GM21786 (cell line): ENCODE data around the gene FNTB.
"Not testable (repeated sequence)": the region's sequence is repeated elsewhere in the genome, so short reads cannot be mapped to it uniquely, and the experiment has no call there.

Source experiments
- ATAC-seq: cut with Tn5 transposase; IDR thresholded peaks from one replicate; pipeline ENCODE4 v1.9.1; 2021; ENCODE audit not compliant: unreplicated experiment

FNTB gene

GRCh38 chr14:65011538-65011937 lies 24.8 kb downstream of the FNTB start:
- no peak for ATAC-seq

- no peak for ATAC-seq
These were observed 25.7 kb downstream of the FNTB start for GRCh38 chr14:65012353-65012752.

DNA sequence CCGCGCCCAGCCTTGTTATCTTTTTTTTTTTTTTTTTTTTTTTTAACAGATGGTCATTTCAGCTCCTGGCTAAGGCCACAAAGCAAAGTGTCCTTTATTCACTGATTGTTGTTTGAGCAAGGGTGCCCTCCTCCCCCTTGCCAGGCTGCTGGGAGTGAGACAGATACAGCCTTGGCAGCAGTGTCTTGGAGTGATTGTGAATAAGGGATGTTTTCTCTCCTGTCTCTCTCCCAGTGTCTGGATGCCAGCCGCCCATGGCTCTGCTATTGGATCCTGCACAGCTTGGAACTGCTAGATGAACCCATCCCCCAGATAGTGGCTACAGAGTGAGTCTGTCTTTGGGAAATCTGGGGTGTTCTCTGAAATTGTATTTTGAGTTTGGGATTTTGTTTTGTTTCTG lies 28.7 kb downstream of the FNTB start:
- no peak for ATAC-seq

- no peak for ATAC-seq
These were observed 29.8 kb downstream of the FNTB start for GRCh38 chr14:65016471-65016870.

DNA sequence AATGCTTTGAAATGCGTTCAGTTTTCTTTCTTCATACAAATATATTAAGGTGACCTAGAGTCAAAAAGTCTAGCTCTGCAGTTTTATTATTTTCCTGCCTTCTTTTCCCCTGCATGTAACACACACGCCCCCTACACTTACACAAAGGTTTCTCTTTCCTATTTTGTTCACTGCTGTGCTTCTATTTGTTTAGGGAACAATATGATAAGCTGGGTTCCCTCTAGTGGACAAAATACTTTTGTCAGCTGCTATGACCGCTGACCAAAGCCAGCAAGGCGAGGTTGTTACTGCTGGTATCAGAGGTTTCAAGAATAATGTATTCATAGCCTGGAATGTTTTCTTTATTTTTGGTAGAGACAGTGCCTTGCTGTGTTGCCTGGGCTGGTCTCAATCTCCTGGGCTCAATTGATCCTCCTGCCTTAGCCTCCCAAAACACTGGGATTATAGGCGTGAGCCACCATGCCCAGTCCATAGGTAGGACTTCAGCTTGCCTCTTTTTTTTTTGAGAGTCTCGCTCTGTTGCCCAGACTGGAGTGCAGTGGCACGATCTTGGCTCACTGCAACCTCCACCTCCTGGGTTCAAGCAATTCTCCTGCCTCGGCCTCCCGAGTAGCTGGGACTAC lies 33.4 kb downstream of the FNTB start:
- no peak for ATAC-seq

- ATAC-seq, result no peak
These were observed 38.3 kb downstream of the FNTB start for GRCh38 chr14:65024957-65025356.

GRCh38 chr14:65025818-65026217 lies 39.1 kb downstream of the FNTB start:
- ATAC-seq, result no peak

- ATAC-seq, result no peak
These were observed 39.8 kb downstream of the FNTB start for GRCh38 chr14:65026526-65026925.

DNA sequence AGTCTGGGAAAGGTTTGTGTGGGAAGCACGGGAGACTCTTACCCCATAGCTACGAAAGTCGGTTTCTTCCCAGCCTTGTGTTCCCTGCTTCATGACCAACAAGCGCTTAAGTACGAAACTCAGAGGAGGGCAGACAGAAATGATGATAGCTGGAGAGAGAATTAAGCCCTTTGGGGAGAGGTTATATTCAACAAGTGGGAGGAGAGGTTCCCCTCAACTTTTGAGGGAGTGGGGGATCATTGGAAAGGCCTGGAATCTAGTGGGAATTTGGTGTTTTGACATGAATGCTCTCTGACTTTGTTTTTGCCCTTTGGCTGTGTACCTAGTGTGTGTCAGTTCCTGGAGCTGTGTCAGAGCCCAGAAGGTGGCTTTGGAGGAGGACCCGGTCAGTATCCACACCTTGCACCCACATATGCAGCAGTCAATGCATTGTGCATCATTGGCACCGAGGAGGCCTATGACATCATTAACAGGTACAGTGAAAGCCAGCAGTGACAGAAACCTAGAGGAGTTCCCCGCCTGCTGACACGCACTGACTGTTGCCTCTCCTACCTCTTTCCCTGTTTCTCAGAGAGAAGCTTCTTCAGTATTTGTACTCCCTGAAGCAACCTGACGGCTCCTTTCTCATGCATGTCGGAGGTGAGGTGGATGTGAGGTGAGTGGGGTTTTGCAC lies 40.6 kb downstream of the FNTB start:
- no peak for ATAC-seq

DNA sequence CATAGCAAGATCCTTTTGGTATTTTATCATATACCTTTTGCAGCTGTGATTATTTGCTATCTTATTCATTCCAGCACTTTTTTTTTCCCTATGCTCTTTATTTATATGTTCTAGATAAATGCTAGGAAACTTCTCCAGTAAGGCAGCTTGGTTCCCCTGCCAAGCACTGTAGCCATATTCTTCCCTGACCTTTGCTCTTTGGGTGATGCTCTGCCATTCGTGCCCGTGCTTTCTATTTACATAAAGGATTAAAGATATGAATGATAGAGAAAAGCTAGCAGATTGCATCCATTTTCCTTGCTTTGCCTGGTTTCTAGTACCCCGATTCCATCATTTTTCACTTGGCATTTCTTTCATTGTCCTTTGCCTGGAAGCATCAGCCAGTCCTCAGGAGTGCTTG lies 42.2 kb downstream of the FNTB start:
- ATAC-seq, result no peak

- ATAC-seq, result not testable (repeated sequence)
These were observed 44.6 kb downstream of the FNTB start for GRCh38 chr14:65031321-65031720.

DNA sequence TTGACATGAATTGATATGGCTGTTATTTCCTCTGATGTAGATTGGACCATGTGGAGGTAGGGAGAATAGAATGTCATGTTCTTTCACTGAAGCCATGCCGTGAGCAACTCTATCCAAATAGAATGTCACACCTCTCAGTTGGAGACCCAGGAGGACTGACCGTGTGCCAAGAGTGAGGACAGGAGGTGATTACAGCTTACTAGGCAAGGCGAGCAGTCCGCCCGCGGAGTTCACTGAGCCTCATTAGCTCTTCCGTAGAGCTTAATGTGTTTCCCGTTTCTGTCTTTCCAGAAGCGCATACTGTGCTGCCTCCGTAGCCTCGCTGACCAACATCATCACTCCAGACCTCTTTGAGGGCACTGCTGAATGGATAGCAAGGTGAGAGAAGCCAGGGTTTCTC lies 45.6 kb downstream of the FNTB start:
- no peak for ATAC-seq

- no peak for ATAC-seq
These were observed 46.5 kb downstream of the FNTB start for GRCh38 chr14:65033181-65033580.

- ATAC-seq, result no peak
These were observed 47.3 kb downstream of the FNTB start for GRCh38 chr14:65034021-65034420.

GRCh38 chr14:65035049-65035448 lies 48.4 kb downstream of the FNTB start:
- ATAC-seq, result no peak

DNA sequence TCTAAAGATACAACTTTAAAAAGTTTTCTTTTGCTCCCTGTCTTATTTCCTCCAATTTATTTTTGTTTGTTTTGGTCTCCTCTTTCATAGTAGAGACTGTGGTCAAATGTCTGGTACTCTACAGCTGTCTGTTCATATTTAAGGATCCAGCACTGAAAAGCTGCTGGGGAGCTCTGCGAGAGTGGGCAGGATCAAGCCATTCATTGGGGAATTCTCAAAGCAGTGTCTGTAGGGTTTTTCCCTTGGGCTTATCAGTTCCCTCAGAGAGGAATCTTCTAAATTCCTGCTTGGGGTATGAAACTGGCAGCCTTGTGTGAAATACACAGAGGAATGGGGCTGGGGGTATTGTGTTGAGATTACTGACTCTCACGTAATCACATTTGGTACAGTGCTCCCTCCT lies 52.3 kb downstream of the FNTB start:
- ATAC-seq, result no peak

DNA sequence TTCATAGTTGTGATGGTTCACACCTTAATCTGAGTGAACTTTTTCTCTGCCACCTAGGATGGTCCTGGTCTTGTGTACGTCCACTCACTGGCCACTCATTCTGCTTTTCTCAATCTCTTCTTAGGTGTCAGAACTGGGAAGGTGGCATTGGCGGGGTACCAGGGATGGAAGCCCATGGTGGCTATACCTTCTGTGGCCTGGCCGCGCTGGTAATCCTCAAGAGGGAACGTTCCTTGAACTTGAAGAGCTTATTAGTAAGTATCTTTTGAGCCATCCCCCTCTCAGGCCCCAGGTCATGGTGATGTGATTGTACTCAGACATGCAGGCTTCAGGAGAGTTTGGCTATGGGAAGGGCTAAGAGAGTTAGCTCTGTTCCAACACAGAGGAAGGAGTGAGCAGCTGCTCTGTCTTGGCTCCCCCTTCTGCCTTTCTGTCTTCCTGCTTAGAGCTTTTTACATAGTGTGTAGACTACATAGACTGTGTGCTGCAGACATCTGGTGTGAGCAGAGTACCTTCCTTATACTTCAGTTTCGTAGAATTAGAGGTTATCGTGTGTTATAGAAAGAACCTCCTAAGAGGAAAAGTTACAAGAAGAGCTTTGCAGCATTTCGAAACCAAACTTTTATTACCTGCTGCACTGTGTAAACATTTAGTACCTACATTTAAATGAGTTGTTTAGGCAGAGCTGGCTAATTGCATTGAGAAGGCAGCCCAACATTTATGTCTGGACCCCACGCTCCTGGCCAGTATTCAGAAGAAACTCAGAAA lies 54.2 kb downstream of the FNTB start:
- no peak for ATAC-seq

- ATAC-seq, result no peak
These were observed 54.8 kb downstream of the FNTB start for GRCh38 chr14:65041434-65041915.

- ATAC-seq, result no peak
These were observed 55.6 kb downstream of the FNTB start for GRCh38 chr14:65042296-65042695.

GRCh38 chr14:65042731-65043372 lies 56.2 kb downstream of the FNTB start:
- peak; percentile 63 for ATAC-seq

DNA sequence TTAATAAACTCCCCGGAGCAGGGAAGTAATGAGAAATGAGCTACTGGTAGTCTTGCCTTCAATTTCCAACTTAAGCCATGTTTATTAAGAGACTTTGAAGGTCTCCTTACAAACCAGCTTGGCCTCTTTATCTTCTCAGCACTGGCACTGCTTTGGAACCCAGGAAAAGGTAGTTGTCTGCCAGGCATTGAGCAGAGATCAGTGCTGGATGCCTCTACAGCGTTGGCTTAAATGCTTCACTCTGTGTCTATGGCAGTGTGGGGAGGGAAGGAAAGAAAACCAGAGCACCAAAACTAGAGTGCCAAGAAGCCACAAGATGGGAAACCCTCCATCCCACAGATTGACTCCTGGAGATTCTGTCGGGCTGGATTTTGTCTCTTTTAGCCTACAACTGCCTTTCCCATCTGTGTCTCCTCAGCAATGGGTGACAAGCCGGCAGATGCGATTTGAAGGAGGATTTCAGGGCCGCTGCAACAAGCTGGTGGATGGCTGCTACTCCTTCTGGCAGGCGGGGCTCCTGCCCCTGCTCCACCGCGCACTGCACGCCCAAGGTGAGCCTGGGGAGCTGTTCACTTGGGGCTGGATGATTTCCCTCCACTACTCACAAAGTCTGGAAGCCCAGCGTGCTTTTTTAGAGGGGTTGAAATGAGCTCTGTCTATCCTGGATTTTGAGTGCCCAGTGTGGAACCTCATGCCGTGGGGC lies 57.3 kb downstream of the FNTB start:
- ATAC-seq, result no peak
